Skin of body (tissue), 2 donors: Measurements from ENCODE around the gene YWHAG. TPM values are rescaled to one million over a fixed set of nuclear protein-coding genes. Genes with fewer than 3 reads are reported as not detected.
"Not testable (repeated sequence)": the region's sequence is repeated elsewhere in the genome, so short reads cannot be mapped to it uniquely, and the experiment has no call there.

Experiments used
- DNase-seq: peaks from one replicate; lab custom pipeline; 2025; lab: John Stamatoyannopoulos, UW
- total RNA-seq: library from RNA; depleted of rRNA; stranded (reverse); fragments of >200 nt; gene quantifications from one replicate; pipeline ENCODE4 v1.2.3, GENCODE V29; 2014

YWHAG gene
- total RNA-seq, 1 donor from 2014 or later, result 67.5 TPM

GRCh38 chr7:76349313-76349885 is 9.4 kb downstream of the YWHAG start:
- DNase-seq, result no peak

DNA sequence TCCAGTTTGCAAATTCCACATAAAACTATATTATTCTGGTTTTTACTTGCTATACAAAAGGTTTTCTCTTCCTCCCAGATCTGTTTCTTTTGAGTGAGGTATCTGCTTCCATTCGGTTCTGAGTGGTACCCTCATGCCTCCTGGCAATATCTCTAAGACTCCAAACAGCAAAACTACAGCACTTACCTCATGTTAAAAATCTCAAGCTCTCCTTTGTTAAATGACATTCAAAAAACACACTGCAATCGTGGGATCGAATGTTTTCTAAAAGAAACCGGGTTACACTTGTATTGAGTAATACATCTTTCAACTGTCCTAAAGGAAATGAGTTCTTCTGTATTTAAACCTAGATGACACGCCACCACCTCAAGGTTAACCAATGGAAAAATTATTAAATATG is 11.1 kb downstream of the YWHAG start:
- no peak for DNase-seq

GRCh38 chr7:76346778-76347177 is 12.0 kb downstream of the YWHAG start:
- DNase-seq, result no peak

DNA sequence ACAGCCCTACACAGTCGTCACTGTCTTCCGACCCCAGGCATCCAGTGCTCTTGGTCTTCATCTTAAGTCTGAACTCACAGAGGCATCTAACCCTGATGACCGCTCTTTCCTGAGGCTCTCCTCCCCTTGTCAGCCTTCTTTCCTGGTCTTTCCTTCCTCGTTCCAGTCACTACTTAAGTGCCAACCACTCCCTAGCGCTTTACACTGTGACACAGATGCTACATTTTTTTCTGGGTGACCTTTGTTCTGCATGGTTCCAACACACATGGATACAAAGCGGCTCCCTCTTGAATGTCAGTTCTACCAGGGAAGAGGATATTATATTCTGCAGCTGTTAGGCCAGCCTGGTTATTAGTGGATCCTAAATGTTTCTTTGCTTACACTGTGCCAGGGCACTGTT is 12.7 kb downstream of the YWHAG start:
- DNase-seq, result no peak

GRCh38 chr7:76343931-76344321 is 14.9 kb downstream of the YWHAG start:
- DNase-seq, result no peak

- no peak for DNase-seq
Measured at GRCh38 chr7:76343294-76343930, 15.4 kb downstream of the YWHAG start.

DNA sequence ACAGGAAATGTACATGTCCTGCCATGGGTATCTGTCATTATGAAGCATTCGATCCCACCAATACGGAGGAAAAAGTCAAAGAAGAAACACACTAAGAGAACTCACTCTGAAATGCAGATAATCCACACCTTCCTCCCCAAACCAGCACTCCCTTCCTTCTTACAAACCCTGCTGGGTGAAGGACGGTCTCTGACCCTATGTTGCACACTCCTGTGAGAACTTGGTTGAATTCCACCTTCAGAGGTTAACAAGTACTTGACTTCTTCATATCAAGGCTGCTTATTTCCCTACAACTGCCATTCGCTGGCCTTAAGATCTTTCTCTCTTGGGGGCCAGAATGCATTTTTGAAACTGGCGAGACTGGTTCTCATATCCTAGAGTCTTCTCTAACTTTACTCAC is 16.6 kb downstream of the YWHAG start:
- DNase-seq, result no peak

GRCh38 chr7:76340617-76341131 is 18.1 kb downstream of the YWHAG start:
- DNase-seq, result no peak

DNA sequence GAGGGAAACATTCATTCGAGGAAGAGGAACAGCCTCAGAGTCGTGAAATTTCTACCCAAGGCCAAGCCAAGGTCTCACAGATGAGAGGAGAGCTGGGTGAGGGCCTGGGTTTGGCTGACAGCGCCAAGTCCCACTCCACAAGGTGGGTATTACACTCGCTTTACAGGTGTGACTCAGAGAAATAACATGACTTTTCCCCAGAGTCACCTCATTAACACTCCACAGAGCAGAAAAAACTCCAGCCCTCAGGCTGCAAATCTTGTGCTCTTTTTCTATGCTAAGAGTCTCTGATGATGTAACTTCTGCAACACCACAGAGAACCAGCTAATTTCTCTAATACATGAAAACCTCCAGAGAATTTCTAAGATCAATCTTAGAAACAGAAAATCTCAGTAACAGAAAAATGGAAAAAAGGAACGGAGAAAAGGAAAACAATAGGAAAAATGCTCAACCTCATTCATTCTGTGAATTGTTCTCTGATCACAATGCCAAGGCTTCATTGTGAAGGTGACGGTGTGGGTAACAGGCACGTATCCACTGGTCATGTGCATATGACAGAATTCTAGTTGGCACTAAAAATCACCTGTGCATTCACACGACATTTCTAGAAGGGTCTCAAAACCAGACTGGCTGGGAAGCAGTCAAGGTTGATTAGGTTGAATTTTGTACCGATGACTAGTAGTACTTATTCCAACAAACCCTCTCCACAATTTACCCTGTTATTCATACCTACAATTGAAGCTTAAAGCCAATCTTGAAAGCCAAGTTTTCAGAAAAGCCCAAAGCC is 20.3 kb downstream of the YWHAG start:
- no peak for DNase-seq

DNA sequence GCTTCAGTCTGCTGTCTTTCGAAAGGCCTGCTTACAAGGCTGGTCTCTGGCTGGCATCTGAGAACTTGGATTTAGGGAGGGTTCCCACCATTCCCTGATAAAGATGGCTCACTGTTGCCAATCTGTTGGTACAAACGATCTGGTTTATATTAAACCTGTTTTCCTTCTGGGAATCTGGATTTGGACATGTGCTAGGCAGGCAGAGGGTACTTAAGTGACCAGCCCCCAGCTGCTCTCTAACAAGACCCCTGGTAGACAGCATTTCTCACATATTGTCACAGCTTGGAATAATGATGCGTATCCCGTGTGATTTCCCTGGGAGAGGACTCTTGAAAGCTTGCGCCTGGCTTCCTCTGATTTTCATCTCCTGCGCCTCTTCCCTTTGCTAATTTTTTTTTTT is 21.6 kb downstream of the YWHAG start:
- no peak for DNase-seq

DNA sequence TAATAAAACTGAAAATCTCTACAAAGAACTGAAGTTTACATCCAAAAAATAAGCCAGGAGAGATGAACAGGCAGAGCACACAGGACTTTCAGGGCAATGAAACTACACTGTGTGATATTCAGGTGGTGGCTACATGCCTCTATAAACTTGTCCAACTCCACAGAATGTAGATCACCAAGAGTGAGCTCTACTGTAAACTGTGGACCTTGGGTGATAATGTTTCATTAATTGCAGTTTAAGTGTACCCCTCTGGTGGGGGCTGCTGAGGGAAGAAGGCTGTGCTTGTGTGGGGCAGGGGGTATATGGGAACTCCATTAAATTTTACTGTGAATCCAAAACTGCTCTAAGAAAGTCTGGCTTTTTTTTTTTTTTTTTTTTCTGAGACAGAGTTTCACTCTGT is 22.7 kb downstream of the YWHAG start:
- DNase-seq, result no peak

DNA sequence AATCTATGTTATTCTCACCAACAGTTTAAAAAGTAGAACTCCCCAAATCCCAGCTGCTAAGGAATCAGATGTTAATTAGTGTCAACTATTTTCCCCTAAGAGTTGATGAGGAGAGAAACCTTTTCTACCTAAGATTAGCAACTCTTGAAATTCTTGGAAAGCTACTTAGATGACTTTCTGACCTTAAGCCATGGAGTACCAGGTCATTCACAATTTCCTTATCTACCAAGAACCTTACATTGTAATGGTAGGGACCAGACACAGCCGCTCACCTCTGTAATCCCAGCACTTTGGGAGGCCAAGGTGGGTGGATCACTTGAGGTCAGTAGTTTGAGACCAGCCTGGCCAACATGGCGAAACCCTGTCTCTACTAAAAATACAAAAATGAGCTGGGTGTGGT is 23.4 kb downstream of the YWHAG start:
- DNase-seq, result not testable (repeated sequence)

DNA sequence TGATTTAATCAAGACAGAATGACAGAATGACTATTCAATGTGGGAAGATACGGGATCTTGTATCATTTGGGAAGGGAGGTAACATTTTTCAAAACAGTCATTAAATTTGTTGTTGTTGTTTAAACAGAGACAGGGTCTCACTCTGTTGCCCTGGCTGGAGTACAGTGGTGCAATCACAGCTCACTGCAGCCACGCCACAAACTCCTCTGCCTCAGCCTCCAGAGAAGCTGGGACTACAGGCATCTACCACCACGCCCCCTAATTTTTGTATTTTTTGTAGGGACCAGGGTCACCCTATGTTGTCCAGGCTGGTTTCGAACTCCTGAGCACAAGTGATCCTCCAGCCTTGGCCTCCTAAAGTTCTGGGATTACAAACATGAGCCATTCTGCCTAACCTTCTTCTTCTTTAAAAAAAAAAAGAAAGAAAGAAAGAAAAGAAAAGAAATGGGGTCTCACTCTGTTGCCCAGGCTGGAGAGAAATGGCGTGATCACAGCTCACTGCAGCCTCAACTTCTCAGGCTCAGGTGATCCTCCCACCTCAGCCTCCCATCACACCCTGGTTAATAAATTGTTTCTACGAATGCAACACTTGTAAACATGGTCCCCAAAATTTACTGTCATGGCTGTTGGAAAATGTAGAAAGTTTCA is 24.3 kb downstream of the YWHAG start:
- no peak for DNase-seq

DNA sequence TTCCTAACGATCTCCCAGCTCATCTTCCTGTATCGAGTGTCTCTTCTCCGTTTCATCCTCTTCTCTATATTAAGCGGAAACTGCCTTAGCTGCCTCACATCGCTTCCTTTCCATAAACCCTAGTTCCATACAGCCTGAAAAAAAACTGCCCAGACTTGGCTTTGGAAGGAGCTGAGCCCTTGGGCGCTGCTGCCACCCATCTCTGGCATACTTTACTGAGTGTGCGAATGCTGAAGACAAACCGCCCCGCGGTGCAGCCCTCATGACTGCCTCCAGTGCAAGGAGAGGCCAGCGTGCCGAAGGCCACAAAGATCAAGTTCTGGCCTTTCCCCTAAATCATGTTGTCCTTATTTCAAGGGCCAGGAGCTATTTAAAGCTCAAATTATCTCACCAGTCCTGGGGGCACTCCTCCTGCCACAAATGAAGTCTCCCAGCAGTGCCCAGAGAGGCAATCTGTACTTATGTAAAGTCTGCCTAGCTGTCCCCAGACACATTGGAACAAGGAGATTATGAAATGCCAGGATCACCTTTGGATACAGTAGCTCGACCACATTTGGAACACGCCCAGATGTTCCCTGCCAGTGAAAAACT is 25.2 kb downstream of the YWHAG start:
- DNase-seq, result no peak

GRCh38 chr7:76332078-76332477 is 26.7 kb downstream of the YWHAG start:
- DNase-seq, result no peak

GRCh38 chr7:76330673-76331072 is 28.1 kb downstream of the YWHAG start:
- DNase-seq, result no peak

- no peak for DNase-seq
Measured at GRCh38 chr7:76330261-76330660, 28.5 kb downstream of the YWHAG start.

DNA sequence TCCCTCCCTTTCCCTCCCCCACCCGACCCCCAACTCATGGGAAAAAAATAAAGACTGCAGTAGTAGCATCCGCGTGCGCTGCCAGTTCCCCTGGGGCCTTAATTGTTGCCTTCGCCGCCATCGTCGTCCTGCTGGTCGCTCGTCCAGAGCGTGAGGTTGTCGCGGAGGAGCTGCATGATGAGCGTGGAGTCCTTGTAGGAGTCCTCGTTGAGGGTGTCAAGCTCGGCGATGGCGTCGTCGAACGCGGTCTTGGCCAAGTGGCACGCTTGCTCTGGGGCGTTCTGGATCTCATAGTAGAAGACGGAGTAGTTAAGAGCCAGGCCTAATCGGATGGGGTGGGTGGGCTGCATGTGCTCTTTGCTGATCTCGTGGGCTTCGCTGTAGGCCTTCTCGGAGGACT is 29.3 kb downstream of the YWHAG start:
- no peak for DNase-seq

GRCh38 chr7:76328389-76328788 is 30.4 kb downstream of the YWHAG start:
- no peak for DNase-seq

DNA sequence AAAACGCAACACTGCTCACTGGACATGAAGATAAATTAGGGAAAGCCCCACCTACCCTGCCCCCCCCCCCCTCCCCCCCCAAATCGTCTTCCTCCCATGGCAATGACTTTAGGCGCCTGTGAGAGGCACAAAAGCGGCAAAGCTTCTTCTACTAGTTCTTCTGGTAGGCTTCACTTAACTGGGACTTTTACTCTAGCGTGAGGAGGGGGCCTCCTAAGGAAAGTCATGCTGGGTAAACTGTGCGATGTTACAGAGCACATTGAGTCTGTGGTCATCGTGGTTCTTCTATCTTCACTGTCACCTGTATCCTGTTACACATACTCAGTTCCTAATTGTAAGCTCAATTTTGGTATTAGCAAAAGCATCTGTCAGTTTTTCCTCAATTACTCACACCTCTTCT is 31.2 kb downstream of the YWHAG start:
- no peak for DNase-seq

DNA sequence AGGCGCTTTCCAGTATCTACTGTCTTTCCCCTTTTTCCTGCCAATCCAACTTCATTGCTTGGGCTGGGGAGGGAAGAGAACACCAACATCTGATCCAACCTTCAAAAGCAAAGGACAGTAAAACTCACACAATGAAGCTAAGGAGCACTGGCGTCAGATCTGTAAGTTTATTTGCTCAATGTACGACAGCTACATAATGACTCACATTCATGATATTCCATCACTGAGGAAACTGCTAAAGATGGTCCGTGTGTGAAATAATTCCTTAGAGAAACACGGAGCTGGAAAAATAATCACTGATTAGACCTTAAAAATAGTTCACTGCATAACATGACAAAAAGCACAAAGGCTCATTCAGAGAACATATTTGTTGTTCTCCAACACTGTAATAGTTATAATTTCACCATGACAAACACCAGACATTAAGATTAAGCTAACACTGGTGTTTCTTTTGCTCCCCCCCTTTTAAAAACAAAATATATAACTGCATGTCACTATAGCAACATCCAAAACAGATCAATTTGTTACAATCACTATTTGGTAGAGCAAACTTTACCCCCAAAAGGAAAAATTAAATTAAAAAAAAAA is 32.1 kb downstream of the YWHAG start:
- DNase-seq, result no peak
